Mammary epithelial cell (primary cell): ENCODE data around the gene KIAA1755.

Source experiments
- EZH2 ChIP-seq: IDR thresholded peaks from 2 replicates; pipeline ENCODE4 v1.6.1; 2012; ENCODE audit warnings: low read length, inconsistent platforms, borderline replicate concordance
- TF ChIP-seq, protein P1 (sequence below), 2 donors: IDR thresholded peaks in 1 of 2; conservative IDR thresholded peaks in 1 of 2; 2 replicates each; pipeline ENCODE4 v1.5.1; 2011 to 2012; ENCODE audit warnings: inconsistent platforms in 2 of 2, low read length in 2 of 2, mild to moderate bottlenecking in 2 of 2, control low read depth in 1 of 2, low read depth in 1 of 2; ENCODE audit not compliant: insufficient read depth in 1 of 2; ENCODE audit errors: extremely low read depth in 1 of 2

GRCh38 chr20:38277691-38278090 lies 17.2 kb upstream of the KIAA1755 start:
- TF ChIP-seq, protein P1, sequence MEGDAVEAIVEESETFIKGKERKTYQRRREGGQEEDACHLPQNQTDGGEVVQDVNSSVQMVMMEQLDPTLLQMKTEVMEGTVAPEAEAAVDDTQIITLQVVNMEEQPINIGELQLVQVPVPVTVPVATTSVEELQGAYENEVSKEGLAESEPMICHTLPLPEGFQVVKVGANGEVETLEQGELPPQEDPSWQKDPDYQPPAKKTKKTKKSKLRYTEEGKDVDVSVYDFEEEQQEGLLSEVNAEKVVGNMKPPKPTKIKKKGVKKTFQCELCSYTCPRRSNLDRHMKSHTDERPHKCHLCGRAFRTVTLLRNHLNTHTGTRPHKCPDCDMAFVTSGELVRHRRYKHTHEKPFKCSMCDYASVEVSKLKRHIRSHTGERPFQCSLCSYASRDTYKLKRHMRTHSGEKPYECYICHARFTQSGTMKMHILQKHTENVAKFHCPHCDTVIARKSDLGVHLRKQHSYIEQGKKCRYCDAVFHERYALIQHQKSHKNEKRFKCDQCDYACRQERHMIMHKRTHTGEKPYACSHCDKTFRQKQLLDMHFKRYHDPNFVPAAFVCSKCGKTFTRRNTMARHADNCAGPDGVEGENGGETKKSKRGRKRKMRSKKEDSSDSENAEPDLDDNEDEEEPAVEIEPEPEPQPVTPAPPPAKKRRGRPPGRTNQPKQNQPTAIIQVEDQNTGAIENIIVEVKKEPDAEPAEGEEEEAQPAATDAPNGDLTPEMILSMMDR (conservative IDR thresholded peaks at IDR 0.05 in 1 of 2, IDR thresholded peaks at IDR 0.05 in 1 of 2; ENCODE audit: extremely low read depth in 1 of 2, insufficient read depth in 1 of 2, low read depth in 1 of 2, low read length in 2 of 2): no peak
- no peak for TF ChIP-seq EZH2
